HepG2 (cell line): Measurements from ENCODE around the gene EPN3. TPM values are rescaled to one million over a fixed set of nuclear protein-coding genes. Genes with fewer than 3 reads are reported as not detected.

ENCODE experiments used
- FOXO4 ChIP-seq: sonication (generic); formaldehyde crosslinking; conservative IDR thresholded peaks from 2 replicates; pipeline ENCODE4 v1.8.1; 2023; ENCODE audit warnings: missing genetic modification reagents
- GATAD2A ChIP-seq: IDR thresholded peaks from 2 replicates; pipeline ENCODE4 v1.6.1; 2016
- MIXL1 ChIP-seq: IDR thresholded peaks from 2 replicates; pipeline ENCODE4 v1.6.1; 2016
- PBX3 ChIP-seq: sonication (generic); formaldehyde crosslinking; IDR thresholded peaks from 2 replicates; pipeline ENCODE4 v1.8.1; 2023; ENCODE audit warnings: missing genetic modification reagents, inconsistent platforms, borderline replicate concordance
- PHF20 ChIP-seq: sonication (generic); formaldehyde crosslinking; IDR thresholded peaks from 2 replicates; pipeline ENCODE4 v1.5.0; 2020; ENCODE audit warnings: mild to moderate bottlenecking, missing genetic modification reagents
- PHF5A ChIP-seq: IDR thresholded peaks from one replicate; pipeline ENCODE4 v1.6.1; 2018; ENCODE audit warnings: low read depth, missing genetic modification reagents; ENCODE audit not compliant: unreplicated experiment
- PPARG ChIP-seq: conservative IDR thresholded peaks from 2 replicates; pipeline ENCODE4 v1.6.1; 2016; ENCODE audit warnings: missing biosample characterization, missing genetic modification reagents
- RBM39 ChIP-seq: fragments of 200-400 bp; formaldehyde crosslinking; IDR thresholded peaks from one replicate; pipeline ENCODE4 v1.6.1; 2018; ENCODE audit warnings: antibody characterized with exemption, mild to moderate bottlenecking, low read depth, low read length; ENCODE audit not compliant: poor library complexity, severe bottlenecking
- TFAP4 ChIP-seq: sonication (generic); IDR thresholded peaks from 2 replicates; pipeline ENCODE4 v1.6.1; 2016; ENCODE audit warnings: low read depth, borderline replicate concordance
- TGIF2 ChIP-seq: IDR thresholded peaks from 2 replicates; pipeline ENCODE4 v1.6.1; 2016; ENCODE audit warnings: control low read depth, missing compliant biosample characterization
- THAP8 ChIP-seq: sonication (generic); formaldehyde crosslinking; IDR thresholded peaks from 2 replicates; pipeline ENCODE4 v1.5.1; 2020; ENCODE audit warnings: missing genetic modification reagents, mild to moderate bottlenecking, borderline replicate concordance
- TOE1 ChIP-seq: sonication (generic); formaldehyde crosslinking; IDR thresholded peaks from 2 replicates; pipeline ENCODE4 v1.4.0; 2020; ENCODE audit warnings: mild to moderate bottlenecking, missing genetic modification reagents
- YEATS4 ChIP-seq: sonication (generic); formaldehyde crosslinking; IDR thresholded peaks from 2 replicates; pipeline ENCODE4 v1.4.0; 2020; ENCODE audit warnings: missing genetic modification reagents, borderline replicate concordance
- ZFP82 ChIP-seq: sonication (generic); formaldehyde crosslinking; IDR thresholded peaks from 2 replicates; pipeline ENCODE4 v1.5.1; 2020; ENCODE audit warnings: mild to moderate bottlenecking, missing genetic modification reagents, borderline replicate concordance
- ZKSCAN5 ChIP-seq: sonication (generic); formaldehyde crosslinking; IDR thresholded peaks from 2 replicates; pipeline ENCODE4 v1.5.1; 2020; ENCODE audit warnings: mild to moderate bottlenecking, missing genetic modification reagents
- ZMAT5 ChIP-seq: sonication (generic); formaldehyde crosslinking; IDR thresholded peaks from 2 replicates; pipeline ENCODE4 v1.5.0; 2020; ENCODE audit warnings: mild to moderate bottlenecking, low read depth, missing genetic modification reagents, borderline replicate concordance
- ZNF609 ChIP-seq: sonication (generic); formaldehyde crosslinking; IDR thresholded peaks from 2 replicates; pipeline ENCODE4 v1.4.0; 2020; ENCODE audit warnings: mild to moderate bottlenecking, missing genetic modification reagents, borderline replicate concordance
- ZNF678 ChIP-seq: sonication (generic); formaldehyde crosslinking; IDR thresholded peaks from 2 replicates; pipeline ENCODE4 v1.4.0; 2020; ENCODE audit warnings: mild to moderate bottlenecking, missing genetic modification reagents
- polyA plus RNA-seq, 8 experiments: library from polyadenylated mRNA; depleted of rRNA in 3 of 8; stranded (reverse) in 7 of 8; unstranded in 1 of 8; fragments of >200 nt; fragmentation: Illumina TruSeq in 4 of 8; extraction: Trizol in 4 of 8; gene quantifications; 2 replicates each; pipeline versions ENCODE4 v1.2.1 to v1.2.3, GENCODE V29; 2011 to 2016; ENCODE audit warnings: low read depth in 4 of 8, missing spikeins in 1 of 8, mixed read lengths in 1 of 8; ENCODE audit not compliant: insufficient read depth in 1 of 8
- total RNA-seq, 5 experiments: library from RNA; depleted of rRNA; stranded (reverse); fragments of >200 nt; fragmentation: Illumina TruSeq; extraction: Trizol; gene quantifications; 2 replicates each; pipeline ENCODE4 v1.2.3, GENCODE V29; 2016; ENCODE audit warnings: low read depth in 1 of 5

Gene EPN3
- total and polyA plus RNA-seq, 2 of the 13 experiments (the other 11 are each of a cell fraction or from before 2014, with no cell fraction given) = 0.11 to 0.95 TPM

- no peak for TF ChIP-seq ZNF609 (CRISPR knock-in tag)
- TF ChIP-seq PBX3 (CRISPR knock-in tag) = no peak
- TF ChIP-seq MIXL1 (CRISPR knock-in tag) = 0 out of 2 replicates have a peak, but pooled peaks have one; percentile 56
- TF ChIP-seq TFAP4 = 0 out of 2 replicates have a peak, but pooled peaks have one; percentile 7
- TF ChIP-seq THAP8 (CRISPR knock-in tag) = no peak
- TF ChIP-seq PHF20 = peak; percentile 7; the same call in 1 of the 2 replicates
- no peak for TF ChIP-seq ZMAT5 (CRISPR knock-in tag)
- TF ChIP-seq ZKSCAN5 = no peak
- no peak for TF ChIP-seq FOXO4 (CRISPR knock-in tag)
- TF ChIP-seq YEATS4 = no peak
- TF ChIP-seq PPARG (CRISPR knock-in tag) = no peak
- no peak for TF ChIP-seq ZFP82 (CRISPR knock-in tag)
- TF ChIP-seq RBM39 = no peak
- TF ChIP-seq TOE1 (CRISPR knock-in tag) = no peak
- TF ChIP-seq PHF5A (CRISPR knock-in tag) = peak; percentile 48
- TF ChIP-seq ZNF678 (CRISPR knock-in tag) = no peak
- peak; percentile 40; the same call in 1 of the 2 replicates for TF ChIP-seq GATAD2A
- TF ChIP-seq TGIF2 (CRISPR knock-in tag) = peak; percentile 78
Observed at GRCh38 chr17:50550661-50551432, 18.3 kb downstream of the EPN3 start (continued).
